NCI-H69 (cell line): ENCODE measurements around the gene SSBP2.
"Not testable (repeated sequence)": the region's sequence is repeated elsewhere in the genome, so short reads cannot be mapped to it uniquely, and the experiment has no call there.

Experiments
- DNase-seq: peaks from one replicate; lab custom pipeline; 2025; lab: John Stamatoyannopoulos, UW

Gene SSBP2

GRCh38 chr5:81525690-81526089, 225.2 kb downstream of the SSBP2 start:
- DNase-seq = no peak

DNA sequence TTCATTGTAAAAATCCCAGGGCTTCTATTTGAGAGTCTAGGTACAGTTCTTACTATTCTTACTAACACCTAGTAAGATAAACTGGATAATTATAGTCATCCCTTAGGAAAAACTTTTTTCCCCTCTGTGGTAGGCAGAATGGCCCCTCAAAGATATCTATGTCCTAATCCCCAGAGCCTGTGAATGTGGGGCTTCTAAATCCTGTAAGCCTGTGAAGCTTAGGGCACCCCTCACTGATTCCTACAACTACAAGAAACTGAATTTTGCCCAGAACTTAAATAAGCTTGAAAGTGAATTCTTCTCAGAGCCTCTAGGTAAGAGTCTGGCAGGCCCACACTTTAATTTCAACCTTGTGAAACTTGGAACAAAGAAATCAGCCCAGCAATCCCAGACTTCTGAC, 226.9 kb downstream of the SSBP2 start:
- DNase-seq = no peak

DNA sequence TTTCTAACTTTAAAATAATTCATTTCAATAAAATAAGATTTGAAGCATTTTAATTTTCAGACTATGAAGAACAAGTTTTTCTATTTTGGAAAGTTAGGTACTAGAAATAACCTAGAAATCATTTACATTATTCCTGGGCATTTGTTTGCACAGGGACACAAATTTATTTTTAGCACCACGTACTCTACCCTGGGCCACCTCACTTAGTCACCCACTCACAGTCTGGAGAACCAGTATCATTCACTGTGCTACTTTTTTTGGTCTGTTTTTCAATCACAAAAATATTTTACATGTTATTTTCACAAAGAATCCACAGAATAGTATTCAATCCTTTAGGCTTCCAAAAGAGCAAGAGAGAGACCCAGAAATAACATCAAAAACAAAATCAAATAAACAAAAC, 228.3 kb downstream of the SSBP2 start:
- no peak for DNase-seq

DNA sequence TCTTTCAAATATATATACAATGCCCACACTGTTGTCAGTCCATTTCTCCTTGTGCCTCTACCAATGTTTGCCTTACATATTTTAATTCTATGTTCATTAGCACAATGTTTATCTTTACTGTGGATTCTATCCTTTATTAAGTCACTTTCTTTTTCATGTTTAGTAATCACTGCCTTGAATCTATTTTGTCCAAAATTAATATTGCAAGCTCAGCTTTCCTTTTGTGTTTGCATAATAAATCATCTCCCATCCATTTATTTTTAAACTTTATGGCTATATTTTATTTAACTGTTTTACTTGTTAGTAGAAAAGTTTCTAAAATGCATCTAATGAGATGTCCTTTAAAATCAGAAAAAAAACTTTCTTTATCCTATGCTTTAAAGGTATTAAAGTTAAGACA, 230.1 kb downstream of the SSBP2 start:
- DNase-seq = no peak

- DNase-seq = no peak
Measured at GRCh38 chr5:81519217-81519905, 231.5 kb downstream of the SSBP2 start.

GRCh38 chr5:81517462-81517861, 233.4 kb downstream of the SSBP2 start:
- no peak for DNase-seq

GRCh38 chr5:81516091-81516490, 234.8 kb downstream of the SSBP2 start:
- DNase-seq = no peak

DNA sequence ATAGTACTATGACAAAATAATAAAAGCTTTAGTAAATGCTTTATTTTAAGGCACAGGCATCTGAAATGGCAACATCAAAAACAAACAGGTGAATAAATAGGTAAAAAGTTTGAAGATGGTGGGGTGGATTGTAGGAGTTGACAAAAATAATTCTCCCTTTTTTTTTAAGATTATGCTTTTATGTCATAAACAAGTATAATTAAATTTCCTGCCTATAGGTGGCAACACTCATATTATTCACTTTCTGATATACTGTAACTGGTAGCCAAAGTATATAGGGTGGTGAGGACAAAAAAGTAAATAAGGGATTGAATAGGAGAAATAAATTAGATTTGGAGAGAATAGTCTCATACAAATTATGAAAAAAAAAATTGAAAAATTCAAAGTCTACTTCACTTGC, 236.9 kb downstream of the SSBP2 start:
- peak; percentile 44 for DNase-seq

GRCh38 chr5:81513473-81513872, 237.4 kb downstream of the SSBP2 start:
- DNase-seq = peak; percentile 13

GRCh38 chr5:81506900-81507588, 243.9 kb downstream of the SSBP2 start:
- peak; percentile 83 for DNase-seq

DNA sequence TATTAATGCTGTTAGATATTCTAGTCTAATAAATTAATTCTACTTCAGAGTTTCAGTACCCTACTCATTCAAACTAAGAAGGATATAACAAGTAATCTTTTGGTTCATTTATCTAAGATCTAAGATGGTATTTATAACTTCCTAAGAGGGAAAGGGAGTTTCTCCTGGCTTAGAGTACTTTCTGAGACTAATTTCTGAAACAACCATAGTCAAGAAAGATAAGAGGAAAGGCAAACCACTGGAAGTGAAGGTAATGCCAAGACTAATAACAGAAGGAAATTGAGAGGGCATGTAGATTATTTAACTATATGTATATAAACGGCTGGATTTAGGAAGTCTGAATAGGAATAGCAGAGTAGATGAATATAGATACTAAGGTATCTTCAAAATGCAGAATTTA, 244.5 kb downstream of the SSBP2 start:
- DNase-seq = no peak

- DNase-seq = no peak
Measured at GRCh38 chr5:81505672-81506071, 245.2 kb downstream of the SSBP2 start.

- DNase-seq = not testable (repeated sequence)
Measured at GRCh38 chr5:81503602-81504001, 247.3 kb downstream of the SSBP2 start.

GRCh38 chr5:81495286-81495685, 255.6 kb downstream of the SSBP2 start:
- DNase-seq = peak; percentile 13

DNA sequence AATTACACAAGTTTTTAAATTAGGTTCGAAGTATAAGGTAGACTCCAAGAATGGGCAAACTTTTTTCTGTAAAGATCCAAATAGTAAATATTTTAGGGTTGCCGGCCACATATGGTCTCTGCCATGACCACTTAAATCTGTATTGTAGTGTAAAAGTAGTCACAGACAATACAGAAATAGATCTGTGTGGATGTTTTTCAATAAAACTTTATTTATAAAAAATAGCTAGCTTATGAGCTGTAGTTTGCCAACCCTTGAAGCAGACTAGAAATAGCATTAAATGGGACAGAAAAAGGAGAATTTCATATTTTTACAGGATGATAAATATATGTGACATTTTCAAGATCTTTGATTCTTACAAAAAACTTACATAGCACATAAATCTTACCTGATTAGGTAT, 262.0 kb downstream of the SSBP2 start:
- DNase-seq = no peak

DNA sequence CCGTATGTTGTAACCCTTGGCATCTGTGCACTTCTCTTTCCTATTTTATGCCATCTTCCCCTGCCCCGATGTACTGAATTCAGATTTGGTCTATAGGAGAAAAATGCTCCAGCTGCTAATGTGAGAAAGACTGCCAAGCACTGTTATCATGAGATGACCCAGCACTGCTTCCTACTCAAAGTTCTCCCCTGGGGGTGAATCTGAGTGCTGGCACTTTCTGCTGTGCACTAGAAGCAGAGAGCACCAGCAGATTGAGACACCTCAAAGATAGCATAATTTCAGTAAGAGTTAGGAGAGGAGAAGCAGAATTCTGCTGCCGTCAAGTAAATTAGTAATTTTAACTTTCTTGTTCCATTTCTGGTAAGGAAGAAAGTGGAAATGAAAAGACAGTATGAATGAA, 264.2 kb downstream of the SSBP2 start:
- peak; percentile 15 for DNase-seq

GRCh38 chr5:81482595-81482994, 268.3 kb downstream of the SSBP2 start:
- no peak for DNase-seq

- DNase-seq = not testable (repeated sequence)
Measured at GRCh38 chr5:81473395-81473794, 277.5 kb downstream of the SSBP2 start.

DNA sequence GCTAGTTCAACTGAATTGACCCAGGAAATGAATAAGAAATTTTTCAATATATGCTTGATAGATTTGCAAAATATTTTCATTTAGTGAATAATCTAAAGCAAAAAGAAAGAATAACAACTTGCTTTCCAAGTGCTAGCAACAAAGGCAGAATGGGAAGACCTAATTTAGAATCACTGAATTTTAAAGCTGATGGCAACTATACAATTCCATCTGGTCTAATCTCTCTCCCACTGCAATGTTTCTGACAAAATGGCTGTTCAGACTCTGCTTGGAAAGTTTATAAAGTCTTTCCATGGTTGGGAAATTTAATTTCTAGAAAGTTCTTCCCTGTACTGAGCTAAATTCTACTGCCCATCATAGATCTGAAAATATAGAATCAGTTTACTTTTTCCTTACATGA, 281.2 kb downstream of the SSBP2 start:
- DNase-seq = no peak

DNA sequence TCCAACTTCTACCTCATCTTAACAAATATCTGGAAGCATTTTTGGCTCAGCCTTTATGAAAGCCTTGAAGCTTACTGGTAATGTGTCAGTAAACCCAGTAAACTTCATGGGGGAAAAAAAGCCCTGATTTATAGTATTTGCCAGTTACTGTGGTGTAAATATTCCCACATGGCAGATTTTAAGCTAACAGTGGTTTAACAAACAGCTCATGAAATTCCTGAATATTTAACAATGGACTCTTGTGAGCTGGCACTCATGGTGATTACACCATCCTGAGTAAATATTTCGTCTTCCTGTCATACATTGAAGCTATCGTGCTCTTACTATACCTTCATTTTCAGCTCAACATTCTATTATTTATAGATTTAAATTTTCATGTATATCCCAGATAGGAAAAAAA, 300.0 kb downstream of the SSBP2 start:
- peak; percentile 31 for DNase-seq

DNA sequence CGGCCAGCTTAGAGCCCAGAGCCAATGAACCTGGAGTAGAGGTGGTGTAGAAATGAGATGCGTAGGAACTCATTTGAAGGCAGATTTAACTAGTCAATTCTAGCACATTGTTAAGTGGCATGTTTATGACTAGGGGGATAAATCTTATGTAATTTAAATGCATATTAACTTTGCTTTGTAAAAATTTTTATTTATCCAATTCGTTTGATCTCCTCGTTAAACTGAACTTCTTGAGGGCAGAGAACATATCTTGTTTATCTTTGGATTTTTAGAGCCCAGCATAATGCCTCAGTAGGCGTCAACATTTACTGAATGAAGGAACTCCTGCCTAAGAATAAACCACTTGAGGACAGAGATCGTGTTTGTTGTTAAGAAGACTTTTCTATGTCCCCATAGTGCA, 315.9 kb downstream of the SSBP2 start:
- DNase-seq = no peak

DNA sequence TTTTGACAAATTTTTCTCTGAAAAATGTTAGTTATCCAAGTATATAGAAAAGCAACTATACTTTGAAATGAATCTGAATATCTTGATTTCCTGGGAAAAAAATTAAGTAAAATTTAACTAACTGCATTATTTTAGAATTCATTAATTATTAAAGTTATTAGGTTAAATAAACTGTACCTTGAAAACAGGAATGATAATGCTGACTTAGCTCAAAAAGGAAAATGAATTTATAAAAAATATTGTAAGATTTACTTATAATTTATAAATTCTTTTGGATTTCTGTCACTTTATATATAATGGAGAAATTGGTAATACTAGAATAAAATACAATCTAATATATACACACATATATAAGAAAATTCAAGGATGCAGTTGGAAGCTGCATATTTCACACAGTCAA, 320.9 kb downstream of the SSBP2 start:
- DNase-seq = no peak

GRCh38 chr5:81429363-81429762, 321.5 kb downstream of the SSBP2 start:
- DNase-seq = no peak

GRCh38 chr5:81428861-81429260, 322.0 kb downstream of the SSBP2 start:
- DNase-seq = peak; percentile 11
